Measurements from ENCODE around the gene COL2A1.

The COL2A1 gene

DNA sequence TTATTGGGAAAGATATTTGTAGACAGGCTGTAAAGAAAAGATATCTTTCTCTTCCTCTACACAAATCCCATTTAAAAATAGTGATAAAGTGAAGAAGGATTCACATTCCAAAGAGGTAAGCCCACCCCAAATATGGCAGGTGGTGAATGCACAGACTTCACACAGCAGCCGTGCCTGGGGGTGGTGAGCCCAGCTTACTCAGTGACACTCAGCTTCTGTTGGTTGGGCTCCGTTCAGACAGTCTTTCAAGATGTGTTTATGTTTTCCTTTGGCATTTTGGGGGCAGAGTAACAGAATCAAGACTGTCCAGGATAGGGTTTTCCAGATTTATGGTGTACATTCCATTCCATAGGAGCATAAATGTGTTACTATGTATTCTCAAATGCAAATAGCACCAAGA is 4.1 kb upstream of the COL2A1 start:
- no peak for DNase-seq (ENCODE audit: low read depth)
- H3K4me3 ChIP-seq (ENCODE audit: low read depth, low read length) = no peak overlapping the region
- TF ChIP-seq, protein P1, sequence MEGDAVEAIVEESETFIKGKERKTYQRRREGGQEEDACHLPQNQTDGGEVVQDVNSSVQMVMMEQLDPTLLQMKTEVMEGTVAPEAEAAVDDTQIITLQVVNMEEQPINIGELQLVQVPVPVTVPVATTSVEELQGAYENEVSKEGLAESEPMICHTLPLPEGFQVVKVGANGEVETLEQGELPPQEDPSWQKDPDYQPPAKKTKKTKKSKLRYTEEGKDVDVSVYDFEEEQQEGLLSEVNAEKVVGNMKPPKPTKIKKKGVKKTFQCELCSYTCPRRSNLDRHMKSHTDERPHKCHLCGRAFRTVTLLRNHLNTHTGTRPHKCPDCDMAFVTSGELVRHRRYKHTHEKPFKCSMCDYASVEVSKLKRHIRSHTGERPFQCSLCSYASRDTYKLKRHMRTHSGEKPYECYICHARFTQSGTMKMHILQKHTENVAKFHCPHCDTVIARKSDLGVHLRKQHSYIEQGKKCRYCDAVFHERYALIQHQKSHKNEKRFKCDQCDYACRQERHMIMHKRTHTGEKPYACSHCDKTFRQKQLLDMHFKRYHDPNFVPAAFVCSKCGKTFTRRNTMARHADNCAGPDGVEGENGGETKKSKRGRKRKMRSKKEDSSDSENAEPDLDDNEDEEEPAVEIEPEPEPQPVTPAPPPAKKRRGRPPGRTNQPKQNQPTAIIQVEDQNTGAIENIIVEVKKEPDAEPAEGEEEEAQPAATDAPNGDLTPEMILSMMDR (conservative IDR thresholded peaks at IDR 0.05; ENCODE audit: low read depth, low read length) = no peak

DNA sequence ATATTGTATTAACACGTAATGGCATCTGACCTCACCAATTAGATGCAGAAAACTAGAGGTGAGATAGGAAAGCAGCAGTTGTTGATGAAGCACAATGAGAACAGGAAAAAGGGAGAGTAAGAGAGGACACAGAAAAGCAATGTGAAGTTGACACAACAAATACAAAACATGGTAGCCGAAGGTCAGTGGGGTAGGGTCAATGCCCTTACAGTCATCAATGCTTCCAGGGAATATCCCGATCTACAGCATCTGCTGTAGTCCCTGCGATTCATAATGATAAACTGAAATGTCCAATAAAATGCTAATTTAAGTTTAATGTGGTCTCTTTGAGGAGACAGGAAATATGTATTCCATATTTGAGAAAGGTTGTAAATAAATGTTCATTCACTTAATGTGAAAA is 2.9 kb upstream of the COL2A1 start:
- DNase-seq (ENCODE audit: low read depth) = no peak
- no peak overlapping the region for H3K4me3 ChIP-seq (ENCODE audit: low read depth, low read length)
- TF ChIP-seq, protein P1 (conservative IDR thresholded peaks at IDR 0.05; ENCODE audit: low read depth, low read length) = no peak

DNA sequence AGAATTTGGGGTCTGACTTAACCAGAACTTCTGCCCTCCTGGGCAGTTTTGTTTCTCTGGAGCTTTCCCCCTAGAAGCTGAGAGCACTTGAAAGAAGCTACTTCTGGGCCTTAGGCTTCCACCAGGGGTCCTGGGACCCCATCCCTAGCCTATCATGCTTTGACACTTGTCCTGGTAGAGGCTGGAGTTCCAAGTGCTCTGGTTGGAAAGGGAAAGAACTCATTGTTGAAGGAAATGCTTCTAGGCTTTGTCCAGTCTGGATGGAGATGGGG is 1.4 kb upstream of the COL2A1 start:
- TF ChIP-seq, protein P1 (conservative IDR thresholded peaks at IDR 0.05; ENCODE audit: low read depth, low read length) = no peak
- H3K4me3 ChIP-seq (ENCODE audit: low read depth, low read length) = no peak overlapping the region
- no peak for DNase-seq (ENCODE audit: low read depth)

DNA sequence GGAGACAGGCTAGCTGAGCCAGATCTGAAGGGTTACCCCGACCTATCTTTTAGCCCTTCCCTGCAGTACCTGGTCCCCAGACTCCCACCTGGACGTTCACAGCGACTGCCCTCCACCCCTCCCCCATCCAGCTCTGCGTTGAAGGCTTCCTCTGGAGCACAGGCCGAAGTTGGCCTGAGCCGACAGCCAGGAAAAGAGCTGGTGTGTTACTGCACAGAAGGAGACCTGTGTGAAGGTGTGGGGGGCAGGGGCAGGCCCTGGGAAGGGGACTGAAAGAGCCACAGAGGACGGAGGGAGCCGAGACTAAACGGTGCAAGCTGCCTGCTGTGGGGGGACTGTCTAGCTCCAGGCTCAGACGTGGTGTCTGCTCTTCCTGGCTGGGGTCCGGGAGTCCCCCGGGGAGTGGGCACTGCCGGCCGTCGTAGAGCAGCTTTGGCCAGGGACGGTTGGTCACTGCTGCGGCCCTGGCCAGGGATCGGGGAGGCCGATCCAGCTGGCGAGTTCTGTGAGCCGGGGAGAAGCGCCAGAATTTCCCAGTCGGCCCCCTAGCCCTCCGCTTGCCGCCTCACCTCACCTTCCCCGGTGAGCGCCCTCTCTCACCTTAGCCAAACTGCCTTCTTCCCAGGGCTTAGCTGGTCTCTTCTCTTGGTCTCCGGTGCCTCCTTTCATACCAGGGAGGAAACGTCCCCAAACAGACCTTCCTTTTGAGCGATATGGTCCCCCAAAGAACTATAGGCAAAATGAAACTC is 899 bp upstream of the COL2A1 start:
- H3K4me3 ChIP-seq (ENCODE audit: low read depth, low read length) = no peak overlapping the region
- no peak for DNase-seq (ENCODE audit: low read depth)

DNA sequence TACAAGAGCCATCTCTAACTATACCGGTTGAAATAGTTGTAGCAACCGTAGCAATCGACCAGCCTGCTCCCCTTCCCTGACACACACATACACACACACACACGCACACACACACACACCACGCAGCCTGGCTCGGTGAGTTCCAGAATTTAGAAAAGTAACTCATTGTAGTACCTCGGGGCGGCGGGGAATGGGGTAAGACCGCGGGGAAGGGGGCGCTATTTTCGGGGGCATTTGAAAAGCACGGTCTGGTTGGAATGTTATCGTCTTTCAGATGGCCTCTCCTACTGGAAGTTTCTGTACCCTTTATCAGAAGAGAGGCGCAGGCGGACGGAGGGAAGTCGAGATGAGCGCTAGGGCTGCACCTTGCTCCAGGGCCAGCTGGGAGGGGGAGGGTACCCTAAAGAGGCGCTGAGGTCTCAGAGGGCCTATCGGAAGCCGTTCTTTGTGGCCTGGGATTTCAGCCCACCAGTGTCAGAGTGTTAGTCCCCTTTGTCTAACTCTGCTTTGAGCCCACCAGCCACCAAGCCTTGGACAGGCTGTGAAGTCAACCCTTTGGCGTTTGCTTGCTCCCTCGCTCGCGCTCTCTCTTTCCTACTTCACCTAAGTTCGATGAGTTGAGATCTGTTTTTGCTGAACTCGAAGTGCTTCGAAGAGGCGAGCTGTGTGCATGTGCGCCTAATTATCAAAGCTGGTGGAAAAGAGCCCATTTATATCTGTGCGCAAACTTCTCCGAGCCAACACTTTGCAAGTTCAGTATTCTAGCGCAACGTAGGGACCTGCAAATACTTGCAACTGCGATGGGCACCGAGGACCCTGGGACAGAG is 837 bp downstream of the COL2A1 start:
- H3K4me3 ChIP-seq (ENCODE audit: low read depth, low read length) = no peak overlapping the region
- DNase-seq (ENCODE audit: low read depth) = no peak
- TF ChIP-seq, protein P1 (conservative IDR thresholded peaks at IDR 0.05; ENCODE audit: low read depth, low read length) = no peak

More for the DNA sequence above, 899 bp upstream of the COL2A1 start:
- TF ChIP-seq, protein P1 (conservative IDR thresholded peaks at IDR 0.05; ENCODE audit: low read depth, low read length) = no peak

DNA sequence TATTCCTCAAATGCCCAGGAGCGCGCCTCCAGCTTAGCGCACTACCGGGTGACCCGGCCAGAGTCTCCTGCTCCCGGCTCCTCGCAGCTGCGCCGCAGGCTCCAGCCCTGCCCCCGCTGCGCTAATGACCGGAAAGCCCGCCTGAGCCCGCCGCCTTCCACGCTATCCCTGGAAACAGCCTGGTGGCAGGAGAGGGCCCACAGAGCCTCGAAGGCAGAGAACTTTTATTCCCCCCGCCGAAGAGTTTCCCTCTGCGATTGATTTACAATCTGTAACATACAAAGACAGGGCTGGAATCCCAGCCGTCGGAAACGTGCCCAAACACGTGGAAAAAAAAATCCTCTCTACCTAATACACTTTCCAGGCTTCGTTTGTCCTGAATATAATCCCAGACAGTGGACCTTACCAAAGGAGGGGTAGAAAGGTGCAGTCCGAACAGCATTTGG is 1.5 kb downstream of the COL2A1 start:
- H3K4me3 ChIP-seq (ENCODE audit: low read depth, low read length) = peak overlapping the region; percentile 24
- TF ChIP-seq, protein P1 (conservative IDR thresholded peaks at IDR 0.05; ENCODE audit: low read depth, low read length) = no peak
- peak; percentile 33 for DNase-seq (ENCODE audit: low read depth)

DNA sequence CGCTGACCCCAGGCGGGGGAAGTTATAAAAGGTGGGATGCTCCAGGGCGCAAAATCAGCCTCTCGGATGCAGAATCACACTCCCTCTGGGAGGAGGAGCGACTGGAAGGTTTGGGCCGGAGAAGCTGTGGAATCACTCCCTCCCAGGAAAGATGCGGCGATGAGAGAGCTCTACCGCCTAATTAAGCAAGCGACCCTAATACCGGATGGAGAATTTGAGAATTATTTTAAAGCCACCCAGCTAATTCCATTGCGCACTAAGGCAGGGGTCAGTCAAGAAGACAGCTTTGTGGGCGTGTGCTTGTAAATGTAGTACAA is 1.9 kb downstream of the COL2A1 start:
- no peak for DNase-seq (ENCODE audit: low read depth)
- TF ChIP-seq, protein P1 (conservative IDR thresholded peaks at IDR 0.05; ENCODE audit: low read depth, low read length) = no peak

More for the DNA sequence above, 1.9 kb downstream of the COL2A1 start:
- peak overlapping the region; percentile 50 for H3K4me3 ChIP-seq (ENCODE audit: low read depth, low read length)
